ENCODE results near the gene GSTM3.
"Not testable (repeated sequence)": the region's sequence is repeated elsewhere in the genome, so short reads cannot be mapped to it uniquely, and the experiment has no call there.

DNA sequence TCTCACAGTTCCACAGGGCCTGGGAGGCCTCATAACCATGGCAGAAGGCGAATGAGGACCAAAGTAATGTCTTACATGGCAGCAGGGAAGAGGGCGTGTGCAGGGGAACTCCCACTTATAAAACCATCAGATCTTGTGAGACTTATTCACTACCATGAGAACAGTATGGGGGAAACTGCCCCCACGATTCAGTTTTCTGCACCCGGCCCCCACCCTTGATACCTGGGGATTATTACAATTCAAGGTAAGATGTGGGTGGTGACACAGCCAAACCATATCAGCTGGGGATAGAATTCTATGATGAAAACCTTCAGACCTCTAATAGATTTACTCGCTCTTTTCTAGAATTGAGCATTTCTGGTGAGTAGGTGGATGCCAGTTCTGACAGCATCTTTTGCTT is 46.4 kb downstream of the GSTM3 start:
- TF ChIP-seq, protein P1, sequence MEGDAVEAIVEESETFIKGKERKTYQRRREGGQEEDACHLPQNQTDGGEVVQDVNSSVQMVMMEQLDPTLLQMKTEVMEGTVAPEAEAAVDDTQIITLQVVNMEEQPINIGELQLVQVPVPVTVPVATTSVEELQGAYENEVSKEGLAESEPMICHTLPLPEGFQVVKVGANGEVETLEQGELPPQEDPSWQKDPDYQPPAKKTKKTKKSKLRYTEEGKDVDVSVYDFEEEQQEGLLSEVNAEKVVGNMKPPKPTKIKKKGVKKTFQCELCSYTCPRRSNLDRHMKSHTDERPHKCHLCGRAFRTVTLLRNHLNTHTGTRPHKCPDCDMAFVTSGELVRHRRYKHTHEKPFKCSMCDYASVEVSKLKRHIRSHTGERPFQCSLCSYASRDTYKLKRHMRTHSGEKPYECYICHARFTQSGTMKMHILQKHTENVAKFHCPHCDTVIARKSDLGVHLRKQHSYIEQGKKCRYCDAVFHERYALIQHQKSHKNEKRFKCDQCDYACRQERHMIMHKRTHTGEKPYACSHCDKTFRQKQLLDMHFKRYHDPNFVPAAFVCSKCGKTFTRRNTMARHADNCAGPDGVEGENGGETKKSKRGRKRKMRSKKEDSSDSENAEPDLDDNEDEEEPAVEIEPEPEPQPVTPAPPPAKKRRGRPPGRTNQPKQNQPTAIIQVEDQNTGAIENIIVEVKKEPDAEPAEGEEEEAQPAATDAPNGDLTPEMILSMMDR (IDR thresholded peaks at IDR 0.05; ENCODE audit: low read length), result not testable (repeated sequence)
- not testable (repeated sequence) for TF ChIP-seq EZH2 (IDR thresholded peaks at IDR 0.05; ENCODE audit: borderline replicate concordance, low read length)

Data from OCI-LY1 (cell line).